ENCODE results near the gene EBF4. TPM values are rescaled to one million over a fixed set of nuclear protein-coding genes. Genes with fewer than 3 reads are reported as not detected.

Gene EBF4
- polyA plus RNA-seq, 1 donor from 2014 or later: 13.2 TPM

GRCh38 chr20:2762578-2763131 lies 70.1 kb downstream of the EBF4 start:
- no peaks in the 10 kb centered on the region for H4K20me1 ChIP-seq (ENCODE audit: insufficient read depth)

GRCh38 chr20:2763186-2763585 lies 70.6 kb downstream of the EBF4 start:
- Histone ChIP-seq H3K9me2 (ENCODE audit: insufficient read depth, low read length) (no peaks in the 10 kb centered on the region), H4K20me1 (ENCODE audit: insufficient read depth) (no peaks in the 10 kb centered on the region), H3K27me3 (ENCODE audit: insufficient read depth, low read depth, low read length) (no peaks in the 10 kb centered on the region), H3K4me2 (ENCODE audit: low read length) (no peak overlapping the region), H2AFZ (ENCODE audit: low read depth, low read length) (no peak overlapping the region), H3K27ac (ENCODE audit: low read length) (no peak overlapping the region), H3K9ac (ENCODE audit: low read length) (no peak overlapping the region), H3F3A (ENCODE audit: insufficient read depth, low read length, poor library complexity, severe bottlenecking) (no peaks in the 10 kb centered on the region), H3K36me3 (ENCODE audit: insufficient read depth, low read length) (no peaks in the 10 kb centered on the region), H3K79me2 (replicated peaks; ENCODE audit: insufficient read depth, low read length) (no peaks in the 10 kb centered on the region), H3K9me3 (ENCODE audit: low read length) (no peaks in the 10 kb centered on the region), H3K4me3 (ENCODE audit: low read length) (no peak overlapping the region)
- TF ChIP-seq REST (IDR thresholded peaks at IDR 0.05; ENCODE audit: borderline replicate concordance) (no peak), SMC3 (conservative IDR thresholded peaks at IDR 0.05; ENCODE audit: poor library complexity) (no peak), TAF1 (IDR thresholded peaks at IDR 0.05; ENCODE audit: low read depth) (no peak), RAD21 (conservative IDR thresholded peaks at IDR 0.05) (no peak), EP300 (conservative IDR thresholded peaks at IDR 0.05; ENCODE audit: poor library complexity, severe bottlenecking) (no peak), EZH2 (IDR thresholded peaks at IDR 0.05; ENCODE audit: borderline replicate concordance, insufficient read depth, low read length, poor library complexity, severe bottlenecking) (no peak), POLR2AphosphoS5 (IDR thresholded peaks at IDR 0.05) (no peak)
- TF ChIP-seq, protein P1, sequence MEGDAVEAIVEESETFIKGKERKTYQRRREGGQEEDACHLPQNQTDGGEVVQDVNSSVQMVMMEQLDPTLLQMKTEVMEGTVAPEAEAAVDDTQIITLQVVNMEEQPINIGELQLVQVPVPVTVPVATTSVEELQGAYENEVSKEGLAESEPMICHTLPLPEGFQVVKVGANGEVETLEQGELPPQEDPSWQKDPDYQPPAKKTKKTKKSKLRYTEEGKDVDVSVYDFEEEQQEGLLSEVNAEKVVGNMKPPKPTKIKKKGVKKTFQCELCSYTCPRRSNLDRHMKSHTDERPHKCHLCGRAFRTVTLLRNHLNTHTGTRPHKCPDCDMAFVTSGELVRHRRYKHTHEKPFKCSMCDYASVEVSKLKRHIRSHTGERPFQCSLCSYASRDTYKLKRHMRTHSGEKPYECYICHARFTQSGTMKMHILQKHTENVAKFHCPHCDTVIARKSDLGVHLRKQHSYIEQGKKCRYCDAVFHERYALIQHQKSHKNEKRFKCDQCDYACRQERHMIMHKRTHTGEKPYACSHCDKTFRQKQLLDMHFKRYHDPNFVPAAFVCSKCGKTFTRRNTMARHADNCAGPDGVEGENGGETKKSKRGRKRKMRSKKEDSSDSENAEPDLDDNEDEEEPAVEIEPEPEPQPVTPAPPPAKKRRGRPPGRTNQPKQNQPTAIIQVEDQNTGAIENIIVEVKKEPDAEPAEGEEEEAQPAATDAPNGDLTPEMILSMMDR (IDR thresholded peaks at IDR 0.05; ENCODE audit: poor library complexity, severe bottlenecking): no peak

More at GRCh38 chr20:2762578-2763131, 70.1 kb downstream of the EBF4 start:
- no peaks in the 10 kb centered on the region for H3K27me3 ChIP-seq (ENCODE audit: insufficient read depth, low read depth, low read length)
- H3K9me3 ChIP-seq (ENCODE audit: low read length): no peaks in the 10 kb centered on the region
- H3K9me2 ChIP-seq (ENCODE audit: insufficient read depth, low read length): no peaks in the 10 kb centered on the region
- no peaks in the 10 kb centered on the region for H3K79me2 ChIP-seq (replicated peaks; ENCODE audit: insufficient read depth, low read length)
- no peak overlapping the region for H3K27ac ChIP-seq (ENCODE audit: low read length)
- TF ChIP-seq EP300 (conservative IDR thresholded peaks at IDR 0.05; ENCODE audit: poor library complexity, severe bottlenecking): no peak
- no peak for TF ChIP-seq POLR2AphosphoS5 (IDR thresholded peaks at IDR 0.05)
- TF ChIP-seq MXI1 (conservative IDR thresholded peaks at IDR 0.05; ENCODE audit: poor library complexity, severe bottlenecking): no peak
- TF ChIP-seq, protein P1 (IDR thresholded peaks at IDR 0.05; ENCODE audit: poor library complexity, severe bottlenecking): no peak
- TF ChIP-seq SMC3 (conservative IDR thresholded peaks at IDR 0.05; ENCODE audit: poor library complexity): no peak
- no peak for TF ChIP-seq REST (IDR thresholded peaks at IDR 0.05; ENCODE audit: borderline replicate concordance)
- TF ChIP-seq RAD21 (conservative IDR thresholded peaks at IDR 0.05): no peak
- no peak for TF ChIP-seq EZH2 (IDR thresholded peaks at IDR 0.05; ENCODE audit: borderline replicate concordance, insufficient read depth, low read length, poor library complexity, severe bottlenecking)
- no peak for TF ChIP-seq TAF1 (IDR thresholded peaks at IDR 0.05; ENCODE audit: low read depth)
- H3K4me3 ChIP-seq (ENCODE audit: low read length): no peak overlapping the region
- H2AFZ ChIP-seq (ENCODE audit: low read depth, low read length): no peak overlapping the region
- H3K36me3 ChIP-seq (ENCODE audit: insufficient read depth, low read length): no peaks in the 10 kb centered on the region
- H3K9ac ChIP-seq (ENCODE audit: low read length): no peak overlapping the region
- no peak overlapping the region for H3K4me2 ChIP-seq (ENCODE audit: low read length)
- no peaks in the 10 kb centered on the region for H3F3A ChIP-seq (ENCODE audit: insufficient read depth, low read length, poor library complexity, severe bottlenecking)

All from neural cell (in vitro differentiated cells).